Progenitor cell of endocrine pancreas (in vitro differentiated cells): ENCODE measurements around the gene CARD19. TPM values are rescaled to one million over a fixed set of nuclear protein-coding genes. Genes with fewer than 3 reads are reported as not detected.
A peak's percentile ranks its signal among the peaks of the same experiment; 100 is the strongest.
"Not testable (repeated sequence)": the region's sequence is repeated elsewhere in the genome, so short reads cannot be mapped to it uniquely, and the experiment has no call there.

Experiments
- DNase-seq: peaks from one replicate; pipeline ENCODE4 v3.0.0; 2021; ENCODE audit warnings: low spot score; ENCODE audit not compliant: unreplicated experiment
- H3K27ac Mint-ChIP-seq: 2 replicates; pipeline ENCODE4 v1.8.0; 2021; ENCODE audit warnings: mild to moderate bottlenecking, moderate library complexity, mixed read lengths
- H3K27me3 Mint-ChIP-seq: 2 replicates; pipeline ENCODE4 v1.8.0; 2021; ENCODE audit warnings: mixed read lengths
- H3K36me3 Mint-ChIP-seq: 2 replicates; pipeline ENCODE4 v1.8.0; 2022; ENCODE audit warnings: mixed read lengths; ENCODE audit not compliant: insufficient read depth
- H3K4me1 Mint-ChIP-seq: 2 replicates; pipeline ENCODE4 v1.8.0; 2021; ENCODE audit warnings: low read depth, mixed read lengths
- H3K4me3 Mint-ChIP-seq: 2 replicates; pipeline ENCODE4 v1.8.0; 2021; ENCODE audit warnings: low read depth, mild to moderate bottlenecking, moderate library complexity, mixed read lengths
- H3K9me3 Mint-ChIP-seq: 2 replicates; pipeline ENCODE4 v1.8.0; 2021; ENCODE audit warnings: low read depth, mixed read lengths
- CTCF ChIP-seq: fragments of 200-600 bp; sonication (generic); IDR thresholded peaks from one replicate; pipeline ENCODE4 v1.5.0; 2021; ENCODE audit warnings: antibody characterized with exemption, mild to moderate bottlenecking; ENCODE audit not compliant: unreplicated experiment
- total RNA-seq: library from RNA; stranded (reverse); gene quantifications from 2 replicates; pipeline ENCODE4 v1.2.1, GENCODE V29; 2021

CARD19 gene
- total RNA-seq, 1 donor from 2014 or later: 20.4 TPM

- H3K27ac Mint-ChIP-seq: no peak overlapping the region
- H3K36me3 Mint-ChIP-seq: peaks cover 3% of the 10 kb centered on the region
- H3K9me3 Mint-ChIP-seq: peaks cover 3% of the 10 kb centered on the region
- H3K27me3 Mint-ChIP-seq: no peaks in the 10 kb centered on the region
- TF ChIP-seq CTCF: no peak
- peak overlapping the region; percentile 9 for H3K4me3 Mint-ChIP-seq
- peaks cover 9% of the 10 kb centered on the region for H3K4me1 Mint-ChIP-seq
- no peak for DNase-seq
These were observed 2.4 kb downstream of the CARD19 start for GRCh38 chr9:93098236-93098946.

GRCh38 chr9:93099551-93100275 lies 3.7 kb downstream of the CARD19 start:
- Mint-ChIP-seq H3K4me1 (peaks cover 7% of the 10 kb centered on the region), H3K27ac (no peak overlapping the region), H3K9me3 (peaks cover 11% of the 10 kb centered on the region), H3K27me3 (no peaks in the 10 kb centered on the region), H3K36me3 (peaks cover 10% of the 10 kb centered on the region), H3K4me3 (no peak overlapping the region)
- no peak for TF ChIP-seq CTCF
- DNase-seq: no peak

- no peaks in the 10 kb centered on the region for H3K27me3 Mint-ChIP-seq
- H3K4me1 Mint-ChIP-seq: peaks cover 7% of the 10 kb centered on the region
- H3K4me3 Mint-ChIP-seq: no peak overlapping the region
- H3K9me3 Mint-ChIP-seq: peaks cover 15% of the 10 kb centered on the region
- no peak overlapping the region for H3K27ac Mint-ChIP-seq
- TF ChIP-seq CTCF: no peak
- DNase-seq: no peak
- H3K36me3 Mint-ChIP-seq: peaks cover 11% of the 10 kb centered on the region
These were observed 4.2 kb downstream of the CARD19 start for GRCh38 chr9:93100276-93100636.

GRCh38 chr9:93101086-93101485 lies 5.1 kb downstream of the CARD19 start:
- not testable (repeated sequence) for H3K27ac Mint-ChIP-seq, H3K4me3 Mint-ChIP-seq, H3K27me3 Mint-ChIP-seq, H3K4me1 Mint-ChIP-seq, DNase-seq
- Mint-ChIP-seq H3K9me3 (peaks cover 15% of the 10 kb centered on the region), H3K36me3 (peaks cover 11% of the 10 kb centered on the region)

- no peak for DNase-seq
- peaks cover 15% of the 10 kb centered on the region for H3K9me3 Mint-ChIP-seq
- no peak for TF ChIP-seq CTCF
- no peaks in the 10 kb centered on the region for H3K27me3 Mint-ChIP-seq
- H3K27ac Mint-ChIP-seq: no peak overlapping the region
- no peak overlapping the region for H3K4me3 Mint-ChIP-seq
- H3K36me3 Mint-ChIP-seq: peaks cover 11% of the 10 kb centered on the region
- no peaks in the 10 kb centered on the region for H3K4me1 Mint-ChIP-seq
These were observed 9.6 kb downstream of the CARD19 start for GRCh38 chr9:93105620-93106019.
